K562 (cell line): ENCODE data around the gene LBP. TPM values are rescaled to one million over a fixed set of nuclear protein-coding genes. Genes with fewer than 3 reads are reported as not detected.
A peak's percentile ranks its signal among the peaks of the same experiment; 100 is the strongest.

ENCODE experiments used
- ATAC-seq: fragments of 200-7000 bp; cut with Tn5 transposase; 3 replicates; pipeline ENCODE4 v1.9.1; 2020; ENCODE audit warnings: moderate library complexity
- BruUV-seq: library from RNA; stranded (reverse); fragments of 400-500 nt; replicated peaks from 2 replicates; lab custom pipeline; 2021; lab: Mats Ljungman, UMichigan
- CTCF ChIA-PET: fragments of 300-600 bp; formaldehyde crosslinking; extraction: SDS; loops from one replicate; lab custom pipeline; 2021; ENCODE audit warnings: low intra/inter-chr PET ratio; lab: Yijun Ruan, JAX
- POLR2A ChIA-PET: fragments of 300-600, 350-650 bp; sonication (Branson Sonifier 250); formaldehyde crosslinking; extraction: SDS; loops from one replicate; lab custom pipeline; 2021; ENCODE audit warnings: antibody characterized with exemption, inconsistent platforms; lab: Yijun Ruan, JAX
- DNase-seq, 4 experiments: peaks; one replicate each; pipeline versions ENCODE4 v3.0.0 to v3.0.0-alpha.2; 2011 to 2018; ENCODE audit warnings: low spot score in 3 of 4, mixed read lengths in 3 of 4; ENCODE audit errors: extremely low read depth in 1 of 4
- FAIRE-seq: peaks from 2 replicates; lab custom pipeline; 2011; peaks lifted over from hg19 to GRCh38; lab: Jason Lieb, UNC
- H2AFZ ChIP-seq: 2 replicates; pipeline ENCODE4 v1.6.0; 2011; ENCODE audit warnings: low read depth, low read length, control low read depth, inconsistent platforms
- H3K27ac ChIP-seq: fragments of 200-600 bp; 3 replicates; pipeline ENCODE4 v1.8.0; 2011; ENCODE audit warnings: low read depth, mild to moderate bottlenecking, control low read depth, inconsistent platforms, low read length, moderate library complexity, mixed read lengths; ENCODE audit errors: extremely low read depth
- H3K27me3 ChIP-seq, 2 experiments: fragments of 300-600 bp in 1 of 2; 2 replicates in 1 of 2; 3 replicates in 1 of 2; pipeline versions ENCODE4 v1.6.0 to v1.8.0; 2011; ENCODE audit warnings: inconsistent platforms in 2 of 2, low read length in 2 of 2, mild to moderate bottlenecking in 1 of 2, mixed read lengths in 1 of 2, moderate library complexity in 1 of 2; ENCODE audit not compliant: control insufficient read depth in 2 of 2, insufficient read depth in 2 of 2
- H3K36me3 ChIP-seq: fragments of 300-600 bp; 3 replicates; pipeline ENCODE4 v1.8.0; 2011; ENCODE audit warnings: mild to moderate bottlenecking, low read length, inconsistent platforms; ENCODE audit not compliant: control insufficient read depth, insufficient read depth
- H3K4me1 ChIP-seq, 2 experiments: fragments of 200-600 bp in 1 of 2; replicated peaks in 1 of 2; 2 replicates in 1 of 2; 3 replicates in 1 of 2; pipeline versions ENCODE4 v1.5.1 to v1.8.0; 2011; ENCODE audit warnings: inconsistent platforms in 2 of 2, low read length in 2 of 2, mild to moderate bottlenecking in 1 of 2, mixed read lengths in 1 of 2, moderate library complexity in 1 of 2; ENCODE audit not compliant: control insufficient read depth in 2 of 2, insufficient read depth in 2 of 2
- H3K4me2 ChIP-seq: 2 replicates; pipeline ENCODE4 v1.6.1; 2011; ENCODE audit warnings: low read length, control low read depth, inconsistent platforms, mixed read lengths; ENCODE audit not compliant: insufficient read depth
- H3K4me3 ChIP-seq: fragments of 200-600 bp; sonication (generic), shearing (Covaris generic); 2 replicates; pipeline ENCODE4 v1.5.1; 2016; ENCODE audit warnings: control low read depth, inconsistent platforms
- H3K79me2 ChIP-seq: fragments of 200-600 bp; 3 replicates; pipeline ENCODE4 v1.8.0; 2011; ENCODE audit warnings: low read length, inconsistent platforms; ENCODE audit not compliant: control insufficient read depth, insufficient read depth
- H3K9ac ChIP-seq, 2 experiments: 2 replicates each; pipeline versions ENCODE4 v1.6.0 to v1.6.1; 2011; ENCODE audit warnings: low read depth in 2 of 2, low read length in 2 of 2, control low read depth in 1 of 2, inconsistent platforms in 1 of 2, mild to moderate bottlenecking in 1 of 2, mixed read lengths in 1 of 2; ENCODE audit not compliant: insufficient read depth in 1 of 2
- H3K9me1 ChIP-seq: one replicate; pipeline ENCODE4 v1.6.0; 2011; ENCODE audit warnings: inconsistent platforms, mild to moderate bottlenecking, low read length, moderate library complexity; ENCODE audit not compliant: control insufficient read depth, insufficient read depth
- H3K9me3 ChIP-seq: replicated peaks from 2 replicates; pipeline ENCODE4 v1.5.1; 2011; ENCODE audit warnings: low read depth, low read length, inconsistent platforms; ENCODE audit not compliant: control insufficient read depth, insufficient read depth
- H4K20me1 ChIP-seq: replicated peaks from 2 replicates; pipeline ENCODE4 v1.6.1; 2011; ENCODE audit warnings: low read length, inconsistent platforms, mixed read lengths; ENCODE audit not compliant: control insufficient read depth, insufficient read depth
- SAP30 ChIP-seq: fragments of 200-600 bp; sonication (generic); IDR thresholded peaks from 2 replicates; pipeline ENCODE4 v1.6.1; 2012; ENCODE audit warnings: borderline replicate concordance, low read depth, mild to moderate bottlenecking, moderate library complexity, low read length, control low read depth, inconsistent platforms; ENCODE audit not compliant: insufficient read depth, poor library complexity, severe bottlenecking
- USF1 ChIP-seq: sonication (generic); formaldehyde crosslinking; IDR thresholded peaks from 2 replicates; pipeline ENCODE4 v1.9.0; 2022; ENCODE audit warnings: mild to moderate bottlenecking, missing genetic modification reagents
- USF2 ChIP-seq: sonication (generic); formaldehyde crosslinking; IDR thresholded peaks from 2 replicates; pipeline ENCODE4 v1.5.0; 2020; ENCODE audit warnings: missing genetic modification reagents
- ZFP1 ChIP-seq: fragments of 450-650 bp; formaldehyde crosslinking; IDR thresholded peaks from 2 replicates; pipeline ENCODE4 v1.4.0; 2020; ENCODE audit warnings: mild to moderate bottlenecking, mixed read lengths
- ZKSCAN1 ChIP-seq: fragments of 150-350 bp; IDR thresholded peaks from 2 replicates; pipeline ENCODE4 v1.6.1; 2016; ENCODE audit warnings: low read depth, low read length
- WGBS: fragments of 100-300 bp; shearing (Covaris generic); methylation state at CpG from one replicate; pipeline ENCODE4 v1.1.6; 2016; ENCODE audit warnings: low coverage, mixed read lengths; ENCODE audit not compliant: insufficient coverage; ENCODE audit errors: missing lambda C conversion rate; 5-methylcytosine and 5-hydroxymethylcytosine counted together
- in situ Hi-C: fragments of 300-500 bp; cut with MboI; formaldehyde crosslinking; loops from 4 replicates; pipeline ENCODE4 v1.15.0; 2018; ENCODE audit warnings: inconsistent platforms, mixed read lengths
- intact Hi-C: fragments of 100-400 bp; cut with micrococcal nuclease; formaldehyde crosslinking; loops from 2 replicates; pipeline ENCODE4 v1.14.2; 2022
- polyA plus RNA-seq, 8 experiments: library from polyadenylated mRNA; depleted of rRNA in 4 of 8; stranded (reverse) in 5 of 8; unstranded in 3 of 8; fragments of >200 nt; fragmentation: Nextera tagmentation in 2 of 8; fragmentation: Illumina TruSeq in 1 of 8; extraction: Ambion mirVana in 2 of 8; extraction: Trizol in 1 of 8; gene quantifications; 2 replicates each; pipeline versions ENCODE4 v1.2.1 to v1.2.3, GENCODE V29; 2011 to 2014; ENCODE audit warnings: inconsistent platforms in 1 of 8, missing spikeins in 1 of 8
- total RNA-seq, 7 experiments: library from RNA; depleted of rRNA in 6 of 7; stranded (reverse); fragments of >200 nt in 6 of 7; fragmentation: Illumina TruSeq in 2 of 7; extraction: Trizol in 2 of 7; gene quantifications; 2 replicates each; pipeline versions ENCODE4 v1.2.1 to v1.2.3, GENCODE V29; 2011 to 2021; ENCODE audit warnings: low replicate concordance in 1 of 7

Gene LBP
- total and polyA plus RNA-seq, 9 of the 15 experiments (the other 6 are each of a cell fraction or from before 2014, with no cell fraction given): 0.06 to 0.31 (median 0.09) TPM; not detected in 3

GRCh38 chr20:38350879-38351775 lies 4.8 kb downstream of the LBP start:
- no peaks in the 10 kb centered on the region for H3K79me2 ChIP-seq
- no peak for TF ChIP-seq ZFP1 (CRISPR knock-in tag)
- TF ChIP-seq ZKSCAN1: no peak
- TF ChIP-seq SAP30: no peak
- TF ChIP-seq USF1: peak; percentile 69; the same call in 1 of the 2 replicates
- TF ChIP-seq USF2 (CRISPR knock-in tag): peak; percentile 20; the same call in 1 of the 2 replicates
- no peaks in the 10 kb centered on the region for H4K20me1 ChIP-seq
- DNase-seq (no peak), ATAC-seq (no peak), FAIRE-seq (no peak)
- 24% methylated on average over 14 of the region's 15 CpGs for WGBS
- POLR2A ChIA-PET: no interaction called here
- H3K27me3 ChIP-seq: peaks cover 0 to 10% of the 10 kb centered on the region in 2 experiments; a peak in 2 of 5 replicates
- no TSS peak for BruUV-seq
- no peaks in the 10 kb centered on the region for H3K9me1 ChIP-seq
- intact Hi-C loops (no loop called here), in situ Hi-C loops (no loop called here)
- no peak overlapping the region for H3K4me2 ChIP-seq
- no peak overlapping the region for H3K27ac ChIP-seq
- H3K9me3 ChIP-seq: no peaks in the 10 kb centered on the region
- CTCF ChIA-PET: no interaction called here
- peak overlapping the region; percentile 76 for H2AFZ ChIP-seq
- peaks cover 7 to 12% of the 10 kb centered on the region in 2 experiments; a peak in 3 of 5 replicates for H3K4me1 ChIP-seq
- H3K9ac ChIP-seq: no peak overlapping the region; a peak in 1 of 4 replicates
- no peaks in the 10 kb centered on the region for H3K36me3 ChIP-seq
- H3K4me3 ChIP-seq: no peak overlapping the region
